Measurements from ENCODE around the gene BICD1. TPM values are rescaled to one million over a fixed set of nuclear protein-coding genes. Genes with fewer than 3 reads are reported as not detected.
"Not testable (repeated sequence)": the region's sequence is repeated elsewhere in the genome, so short reads cannot be mapped to it uniquely, and the experiment has no call there.

BICD1 gene
- total RNA-seq, 1 experiment from 2014 or later = 45.6 TPM

- DNase-seq = no peak
- no TSS peak for BruUV-seq (replicated peaks)
- Mint-ChIP-seq H3K9me3 (ENCODE audit: low read depth, unreplicated experiment) (peaks cover 2% of the 10 kb centered on the region), H3K4me1 (ENCODE audit: low read depth, unreplicated experiment) (no peaks in the 10 kb centered on the region), H3K27me3 (ENCODE audit: unreplicated experiment) (no peaks in the 10 kb centered on the region), H3K27ac (ENCODE audit: unreplicated experiment) (no peak overlapping the region), H3K4me3 (ENCODE audit: low read depth, unreplicated experiment) (no peak overlapping the region), H3K36me3 (ENCODE audit: insufficient read depth, unreplicated experiment) (no peaks in the 10 kb centered on the region)
- intact Hi-C loops (cut with micrococcal nuclease; ENCODE audit: unreplicated experiment) = no loop called here
- no peak for TF ChIP-seq CTCF (IDR thresholded peaks at IDR 0.05; ENCODE audit: unreplicated experiment)
- CTCF ChIA-PET = no interaction called here
Observed at GRCh38 chr12:32179011-32179395, 72.4 kb downstream of the BICD1 start.

GRCh38 chr12:32181498-32182175 lies 75.0 kb downstream of the BICD1 start:
- Mint-ChIP-seq H3K27ac (ENCODE audit: unreplicated experiment) (no peak overlapping the region), H3K4me1 (ENCODE audit: low read depth, unreplicated experiment) (no peaks in the 10 kb centered on the region), H3K9me3 (ENCODE audit: low read depth, unreplicated experiment) (peaks cover under 1% of the 10 kb centered on the region), H3K27me3 (ENCODE audit: unreplicated experiment) (no peaks in the 10 kb centered on the region), H3K4me3 (ENCODE audit: low read depth, unreplicated experiment) (no peak overlapping the region), H3K36me3 (ENCODE audit: insufficient read depth, unreplicated experiment) (no peaks in the 10 kb centered on the region)
- no peak for TF ChIP-seq CTCF (IDR thresholded peaks at IDR 0.05; ENCODE audit: unreplicated experiment)
- BruUV-seq (replicated peaks) = no TSS peak
- no peak for DNase-seq
- CTCF ChIA-PET = no interaction called here
- intact Hi-C loops (cut with micrococcal nuclease; ENCODE audit: unreplicated experiment) = no loop called here

- no peak for DNase-seq
- Mint-ChIP-seq H3K27me3 (ENCODE audit: unreplicated experiment) (no peaks in the 10 kb centered on the region), H3K9me3 (ENCODE audit: low read depth, unreplicated experiment) (no peaks in the 10 kb centered on the region), H3K36me3 (ENCODE audit: insufficient read depth, unreplicated experiment) (no peaks in the 10 kb centered on the region), H3K27ac (ENCODE audit: unreplicated experiment) (no peak overlapping the region), H3K4me3 (ENCODE audit: low read depth, unreplicated experiment) (no peak overlapping the region), H3K4me1 (ENCODE audit: low read depth, unreplicated experiment) (no peaks in the 10 kb centered on the region)
- intact Hi-C loops (cut with micrococcal nuclease; ENCODE audit: unreplicated experiment) = no loop called here
- CTCF ChIA-PET = no interaction called here
- no TSS peak for BruUV-seq (replicated peaks)
- no peak for TF ChIP-seq CTCF (IDR thresholded peaks at IDR 0.05; ENCODE audit: unreplicated experiment)
Observed at GRCh38 chr12:32183650-32184049, 77.0 kb downstream of the BICD1 start.

GRCh38 chr12:32187127-32187526 lies 80.5 kb downstream of the BICD1 start:
- H3K27ac Mint-ChIP-seq (ENCODE audit: unreplicated experiment); intact Hi-C loops (cut with micrococcal nuclease; ENCODE audit: unreplicated experiment); H3K9me3 Mint-ChIP-seq (ENCODE audit: low read depth, unreplicated experiment); H3K27me3 Mint-ChIP-seq (ENCODE audit: unreplicated experiment); CTCF ChIA-PET; H3K4me1 Mint-ChIP-seq (ENCODE audit: low read depth, unreplicated experiment); H3K4me3 Mint-ChIP-seq (ENCODE audit: low read depth, unreplicated experiment); BruUV-seq (replicated peaks); DNase-seq; H3K36me3 Mint-ChIP-seq (ENCODE audit: insufficient read depth, unreplicated experiment): not testable (repeated sequence)

- Mint-ChIP-seq H3K9me3 (ENCODE audit: low read depth, unreplicated experiment) (peaks cover 2% of the 10 kb centered on the region), H3K27me3 (ENCODE audit: unreplicated experiment) (no peaks in the 10 kb centered on the region), H3K4me3 (ENCODE audit: low read depth, unreplicated experiment) (no peak overlapping the region), H3K36me3 (ENCODE audit: insufficient read depth, unreplicated experiment) (no peaks in the 10 kb centered on the region), H3K4me1 (ENCODE audit: low read depth, unreplicated experiment) (no peaks in the 10 kb centered on the region), H3K27ac (ENCODE audit: unreplicated experiment) (no peak overlapping the region)
- DNase-seq = no peak
- intact Hi-C loops (cut with micrococcal nuclease; ENCODE audit: unreplicated experiment) = no loop called here
- no TSS peak for BruUV-seq (replicated peaks)
- CTCF ChIA-PET = no interaction called here
- TF ChIP-seq CTCF (IDR thresholded peaks at IDR 0.05; ENCODE audit: unreplicated experiment) = no peak
Observed at GRCh38 chr12:32191445-32191844, 84.8 kb downstream of the BICD1 start.
